Stimulated activated naive B cell treated with anti-CD40 and anti-IgM and Interleukin-4, amounts not matched to agents 10 μg/mL and 1 μg/mL and 100 μg/mL, for 72 hours (primary cell): ENCODE data around the gene ISCU.
A peak's percentile ranks its signal among the peaks of the same experiment; 100 is the strongest.

Experiments used
- ATAC-seq, 2 donors: fragments of 150-1000 bp; cut with Tn5 transposase; replicated peaks; 2 replicates each; pipeline ENCODE4 v1.10.0; 2021; ENCODE audit warnings: moderate library complexity in 1 of 2
- DNase-seq: peaks from one replicate; pipeline ENCODE4 v3.0.0; 2021
- H3K27ac Mint-ChIP-seq: one replicate; pipeline ENCODE4 v1.8.0; 2022; ENCODE audit warnings: mild to moderate bottlenecking, mixed read lengths
- H3K27me3 Mint-ChIP-seq, 2 donors: one replicate each; pipeline ENCODE4 v1.8.0; 2022; ENCODE audit warnings: mixed read lengths in 2 of 2
- H3K36me3 Mint-ChIP-seq, 2 donors: one replicate each; pipeline ENCODE4 v1.8.0; 2022; ENCODE audit warnings: mixed read lengths in 2 of 2, mild to moderate bottlenecking in 1 of 2
- H3K4me1 Mint-ChIP-seq, 2 donors: one replicate each; pipeline ENCODE4 v1.8.0; 2022; ENCODE audit warnings: mixed read lengths in 2 of 2, mild to moderate bottlenecking in 1 of 2
- H3K4me3 Mint-ChIP-seq, 2 donors: one replicate each; pipeline ENCODE4 v1.8.0; 2022; ENCODE audit warnings: mild to moderate bottlenecking in 2 of 2, mixed read lengths in 2 of 2, moderate library complexity in 1 of 2
- H3K9me3 Mint-ChIP-seq, 2 donors: one replicate each; pipeline ENCODE4 v1.8.0; 2022; ENCODE audit warnings: mixed read lengths in 2 of 2, mild to moderate bottlenecking in 1 of 2

ISCU gene

DNA sequence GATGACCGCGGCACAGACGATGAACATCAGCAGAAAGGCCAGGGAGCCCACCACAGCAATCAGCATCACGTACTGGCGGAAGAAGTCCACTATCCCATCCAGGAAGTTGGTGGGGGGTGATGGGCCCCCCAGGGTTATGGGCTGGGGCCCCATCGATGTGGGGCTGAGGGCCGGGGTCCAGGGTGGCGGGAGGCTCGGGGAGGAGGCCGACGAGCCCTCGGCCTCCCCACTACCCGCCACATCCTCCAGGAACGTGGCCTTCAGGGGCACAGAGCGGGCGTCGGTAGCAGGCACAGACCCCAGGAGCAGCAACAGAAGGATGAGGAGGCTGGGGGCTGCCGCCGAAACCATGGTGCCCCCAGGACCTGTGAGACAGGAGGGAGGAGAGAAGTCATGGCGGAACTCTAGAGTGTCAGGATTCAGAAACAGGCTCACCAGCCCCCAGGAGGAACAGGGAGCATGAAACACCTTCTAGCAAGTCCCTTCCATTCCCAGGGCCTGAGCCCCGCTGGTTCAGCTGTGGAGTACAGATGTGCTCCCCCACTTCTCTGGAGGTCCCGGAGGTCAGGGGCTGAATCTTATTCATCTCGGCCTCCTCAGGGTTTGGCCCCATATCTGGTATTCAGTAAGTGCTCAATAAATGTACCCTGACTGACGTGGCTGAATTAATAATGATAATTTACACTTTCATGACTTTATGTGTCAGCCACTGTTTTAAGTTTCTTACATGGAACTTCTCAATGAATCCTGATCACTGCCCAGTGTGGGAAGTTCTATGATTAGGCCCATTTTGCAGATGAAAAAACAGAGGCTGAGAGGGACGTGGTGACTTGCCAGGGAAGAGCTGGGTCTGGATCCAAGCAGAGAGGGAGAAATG is 29.9 kb downstream of the ISCU start:
- H3K27ac Mint-ChIP-seq, result no peak overlapping the region
- H3K36me3 Mint-ChIP-seq, result no peaks in the 10 kb centered on the region
- no peaks in the 10 kb centered on the region for H3K4me1 Mint-ChIP-seq
- ATAC-seq (no peak), DNase-seq (no peak)
- no peaks in the 10 kb centered on the region for H3K9me3 Mint-ChIP-seq
- H3K27me3 Mint-ChIP-seq, result peaks cover 0 to under 1% of the 10 kb centered on the region in 2 donors
- H3K4me3 Mint-ChIP-seq, result no peak overlapping the region

DNA sequence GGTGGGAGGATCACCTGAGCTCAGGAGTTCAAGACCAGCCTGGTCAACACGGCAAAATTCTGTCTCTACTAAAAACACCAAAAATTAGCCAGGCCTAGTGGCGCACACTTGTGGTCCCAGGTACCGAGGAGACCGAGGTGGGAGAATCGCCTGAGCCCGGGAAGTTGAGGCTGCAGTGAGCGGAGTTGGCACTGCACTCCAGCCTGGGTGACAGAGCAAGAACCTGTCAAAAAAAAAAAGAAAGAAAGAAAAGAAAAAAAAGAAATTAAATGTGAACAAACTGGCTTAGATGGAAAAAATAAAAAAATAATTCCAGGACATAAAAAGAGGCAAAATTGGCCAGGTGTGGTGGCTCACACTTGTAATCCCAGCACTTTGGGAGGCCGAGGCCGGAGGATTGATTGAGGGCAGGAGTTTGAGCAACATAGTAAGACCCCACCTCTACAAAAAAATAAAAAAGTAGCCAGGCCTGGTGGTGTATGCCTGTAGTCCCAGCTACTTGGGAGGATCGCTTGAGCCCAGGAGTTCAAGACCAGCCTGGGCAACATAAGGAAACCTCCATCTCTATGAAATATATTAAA is 32.0 kb downstream of the ISCU start:
- no peak overlapping the region for H3K4me3 Mint-ChIP-seq
- ATAC-seq (no peak), DNase-seq (no peak)
- H3K9me3 Mint-ChIP-seq, result no peaks in the 10 kb centered on the region
- H3K4me1 Mint-ChIP-seq, result peaks cover 2 to 9% of the 10 kb centered on the region in 2 donors
- H3K27ac Mint-ChIP-seq, result no peak overlapping the region
- H3K27me3 Mint-ChIP-seq, result peaks cover 0 to 3% of the 10 kb centered on the region in 2 donors
- no peaks in the 10 kb centered on the region for H3K36me3 Mint-ChIP-seq

GRCh38 chr12:108594960-108595710 is 32.7 kb downstream of the ISCU start:
- Mint-ChIP-seq H3K27me3 (peaks cover 0 to 3% of the 10 kb centered on the region in 2 donors), H3K36me3 (no peaks in the 10 kb centered on the region), H3K9me3 (no peaks in the 10 kb centered on the region), H3K4me3 (no peak overlapping the region), H3K27ac (no peak overlapping the region), H3K4me1 (peaks cover 2 to 9% of the 10 kb centered on the region in 2 donors)
- ATAC-seq, result no peak
- no peak for DNase-seq

DNA sequence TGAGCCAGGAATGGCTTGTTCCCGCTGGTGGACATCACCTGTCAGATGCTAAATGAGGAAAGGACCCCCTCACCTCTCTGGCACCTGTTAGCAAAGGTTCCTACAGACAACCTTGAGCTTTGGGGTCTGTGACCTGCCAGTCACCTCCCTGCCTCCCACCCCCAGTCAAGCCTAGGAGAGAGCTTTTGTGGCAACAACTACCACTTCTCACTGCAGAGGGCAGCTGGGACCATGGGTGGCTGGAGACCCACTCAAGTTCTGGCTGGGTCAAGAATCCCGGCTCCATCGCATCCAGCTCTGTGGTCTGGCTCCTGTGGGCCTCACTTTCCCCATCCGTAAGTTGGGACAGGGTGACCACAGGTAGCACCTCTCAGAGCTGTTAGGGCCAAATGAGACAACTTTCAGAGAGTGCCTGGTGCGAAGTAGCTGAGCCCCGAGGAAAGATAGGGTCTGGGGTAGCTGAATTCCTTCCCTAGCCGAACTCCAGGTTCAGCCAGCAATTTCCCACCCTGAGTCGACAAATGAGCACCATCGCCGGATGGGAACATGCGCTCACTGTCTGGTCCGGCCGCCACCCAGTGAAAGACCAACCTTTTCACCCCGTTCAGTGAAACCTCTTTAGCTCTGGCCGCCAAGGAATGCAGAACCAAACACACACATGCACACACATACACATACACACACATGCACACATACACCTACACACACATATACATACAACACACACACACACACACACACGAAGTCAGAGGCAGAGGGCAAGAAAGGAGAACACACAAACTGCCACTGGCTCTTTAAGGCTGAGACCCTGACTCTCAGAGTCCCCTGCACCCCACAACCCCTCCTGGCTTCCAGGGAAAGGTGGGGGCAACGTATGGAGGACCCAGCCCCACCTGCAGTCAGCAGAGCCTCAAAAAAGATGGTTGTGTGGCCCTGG is 33.6 kb downstream of the ISCU start:
- H3K27me3 Mint-ChIP-seq, result peaks cover 0 to 3% of the 10 kb centered on the region in 2 donors
- no peak overlapping the region for H3K27ac Mint-ChIP-seq
- no peaks in the 10 kb centered on the region for H3K36me3 Mint-ChIP-seq
- H3K9me3 Mint-ChIP-seq, result no peaks in the 10 kb centered on the region
- H3K4me3 Mint-ChIP-seq, result no peak overlapping the region
- DNase-seq (no peak), ATAC-seq (no peak)
- peaks cover 2 to 9% of the 10 kb centered on the region in 2 donors for H3K4me1 Mint-ChIP-seq

- Mint-ChIP-seq H3K4me3 (no peak overlapping the region), H3K9me3 (no peaks in the 10 kb centered on the region), H3K4me1 (peaks cover 4 to 9% of the 10 kb centered on the region in 2 donors), H3K27ac (no peak overlapping the region), H3K27me3 (peaks cover 0 to 3% of the 10 kb centered on the region in 2 donors), H3K36me3 (no peaks in the 10 kb centered on the region)
- ATAC-seq, result no peak
- DNase-seq, result no peak
Observed at GRCh38 chr12:108596854-108597558, 34.6 kb downstream of the ISCU start.

DNA sequence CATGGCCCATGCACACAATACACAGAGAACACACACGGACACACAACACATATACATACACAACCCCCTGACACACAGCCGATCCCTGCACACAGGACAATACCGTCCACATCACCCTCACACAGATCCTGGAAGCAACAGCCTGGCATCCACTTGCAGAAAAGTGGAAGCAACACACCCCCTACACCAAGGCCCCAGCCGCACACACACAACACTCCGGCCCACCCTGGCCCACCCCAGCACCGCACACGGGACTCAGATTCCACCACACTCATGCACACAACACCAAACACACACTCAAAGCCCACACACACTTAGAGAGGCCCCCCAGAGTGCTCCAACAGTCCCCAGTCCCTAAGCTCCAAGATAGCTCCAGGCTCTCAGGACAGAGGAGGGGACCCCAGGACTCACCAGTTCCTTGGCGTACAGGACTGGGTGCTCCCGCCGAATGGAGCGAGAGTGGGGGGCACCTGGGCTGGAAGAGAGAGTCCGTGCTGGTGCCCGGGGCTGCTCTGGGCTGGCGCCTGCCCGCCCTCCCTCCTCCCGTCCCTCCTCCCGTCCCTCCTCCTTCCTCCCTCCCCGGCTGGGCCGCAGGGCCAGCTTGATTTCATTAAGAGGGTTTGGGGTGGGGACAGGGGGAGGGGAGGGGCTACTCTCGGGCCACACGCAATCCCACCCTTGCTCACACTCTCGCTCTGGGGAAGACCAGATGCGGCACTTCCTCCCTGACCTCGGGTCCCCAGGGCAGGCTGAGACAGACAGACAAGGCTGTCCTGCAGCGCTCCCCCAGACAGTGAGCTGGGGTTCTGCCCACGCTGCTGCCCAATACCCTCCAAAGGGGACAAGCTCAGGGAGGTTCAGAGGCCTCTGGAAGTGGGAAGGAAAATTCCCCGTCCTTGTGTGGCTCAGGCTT is 35.4 kb downstream of the ISCU start, which contains the start of gene TMEM119:
TMEM119 (minus strand) TSS at position 526 of the 913 bp plus-strand sequence. CDS start 5,701 bp downstream, outside the sequence.
- Mint-ChIP-seq H3K27ac (peak within 1 kb of the TSS; percentile 43), H3K4me1 (peaks cover 4 to 9% of the 10 kb centered on the region in 2 donors), H3K4me3 (no peak within 1 kb of the TSS), H3K27me3 (peaks cover 0 to 3% of the 10 kb centered on the region in 2 donors), H3K36me3 (no peaks in the 10 kb centered on the region), H3K9me3 (no peaks in the 10 kb centered on the region)
- ATAC-seq (peak; percentile 38 to 59), DNase-seq (no peak)

DNA sequence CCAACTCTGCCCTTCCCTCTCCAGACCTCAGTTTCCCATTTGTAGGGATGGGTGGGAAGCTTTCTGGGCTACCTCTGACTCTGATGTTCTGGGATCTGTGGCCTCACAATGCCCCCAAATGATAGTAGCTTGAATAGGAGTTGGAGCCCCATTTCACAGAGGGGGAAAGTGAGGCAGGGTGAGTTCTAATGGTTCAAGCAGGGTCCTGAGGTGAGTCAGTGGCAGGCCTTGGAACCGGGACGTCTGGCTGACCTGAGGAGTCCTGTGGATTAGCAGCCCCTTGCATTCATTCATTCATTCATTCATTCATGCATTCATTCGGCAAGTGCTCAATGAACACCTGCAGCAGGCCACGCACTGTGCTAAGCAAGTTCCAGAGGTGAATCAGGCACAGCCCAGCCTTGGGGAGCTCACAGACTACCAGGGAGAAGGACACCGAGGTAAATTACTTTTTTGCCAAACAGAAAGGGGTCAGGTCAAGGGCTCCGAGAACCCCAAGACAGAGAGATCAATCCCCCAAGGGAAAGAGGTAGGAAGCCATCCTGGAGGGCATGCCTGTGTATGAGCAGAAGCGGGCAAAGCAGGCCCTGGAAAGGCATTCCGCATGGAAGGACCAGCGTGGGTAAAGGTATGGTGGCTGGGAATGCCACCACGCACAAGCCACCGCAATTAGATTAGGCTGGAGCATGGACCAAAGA is 36.3 kb downstream of the ISCU start:
- H3K36me3 Mint-ChIP-seq, result no peaks in the 10 kb centered on the region
- H3K9me3 Mint-ChIP-seq, result no peaks in the 10 kb centered on the region
- H3K27me3 Mint-ChIP-seq, result peaks cover 0 to 3% of the 10 kb centered on the region in 2 donors
- H3K4me1 Mint-ChIP-seq, result peaks cover 4 to 9% of the 10 kb centered on the region in 2 donors
- no peak for ATAC-seq
- no peak overlapping the region for H3K4me3 Mint-ChIP-seq
- no peak for DNase-seq
- no peak overlapping the region for H3K27ac Mint-ChIP-seq

- no peak for DNase-seq
- Mint-ChIP-seq H3K36me3 (no peaks in the 10 kb centered on the region), H3K9me3 (no peaks in the 10 kb centered on the region), H3K27me3 (peaks cover 0 to 3% of the 10 kb centered on the region in 2 donors), H3K27ac (no peak overlapping the region), H3K4me3 (no peak overlapping the region), H3K4me1 (peaks cover 4 to 9% of the 10 kb centered on the region in 2 donors)
- ATAC-seq, result no peak
Observed at GRCh38 chr12:108599541-108599940, 37.1 kb downstream of the ISCU start.

DNA sequence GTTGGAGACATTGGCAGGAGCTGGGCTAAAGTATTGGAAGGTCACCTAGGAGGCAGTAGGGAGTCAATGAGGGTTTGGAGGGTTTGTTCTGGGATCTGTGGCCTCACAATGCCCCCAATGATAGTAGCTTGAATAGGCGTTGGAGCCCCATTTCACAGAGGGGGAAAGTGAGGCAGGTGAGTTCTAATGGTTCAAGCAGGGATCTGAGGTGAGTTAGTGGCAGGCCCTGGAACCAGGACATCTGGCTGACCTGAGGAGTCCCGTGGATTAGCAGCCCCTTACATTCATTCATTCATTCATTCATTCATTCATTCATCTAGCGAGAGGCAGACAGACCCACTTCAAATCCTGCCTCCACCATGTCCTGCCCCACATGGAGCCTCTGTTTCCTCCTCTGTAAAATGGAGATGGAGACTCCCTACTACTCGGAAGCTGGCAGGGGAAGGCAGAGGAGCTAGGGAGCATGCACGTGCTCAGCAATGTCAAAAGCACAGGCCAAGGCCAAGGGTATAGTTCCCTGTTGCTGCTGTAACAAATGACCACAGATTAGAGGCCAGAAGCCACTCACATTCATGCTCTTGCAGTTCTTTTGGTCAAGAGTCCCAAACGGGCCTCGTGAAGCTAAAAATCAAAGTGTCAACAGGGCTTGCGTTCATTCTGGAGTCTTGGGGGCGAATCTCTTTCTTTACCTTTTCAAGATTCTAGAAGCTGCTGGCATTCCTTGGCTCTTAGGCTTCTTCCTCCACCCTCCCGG is 37.7 kb downstream of the ISCU start:
- Mint-ChIP-seq H3K36me3 (no peaks in the 10 kb centered on the region), H3K27ac (no peak overlapping the region), H3K4me1 (peaks cover 4 to 12% of the 10 kb centered on the region in 2 donors), H3K4me3 (no peak overlapping the region), H3K27me3 (peaks cover 3 to 5% of the 10 kb centered on the region in 2 donors), H3K9me3 (no peaks in the 10 kb centered on the region)
- DNase-seq (no peak), ATAC-seq (no peak)

GRCh38 chr12:108600702-108601007 is 38.3 kb downstream of the ISCU start:
- H3K4me3 Mint-ChIP-seq, result no peak overlapping the region
- no peak overlapping the region for H3K27ac Mint-ChIP-seq
- H3K4me1 Mint-ChIP-seq, result peaks cover 8 to 17% of the 10 kb centered on the region in 2 donors
- no peaks in the 10 kb centered on the region for H3K36me3 Mint-ChIP-seq
- ATAC-seq (no peak), DNase-seq (no peak)
- peaks cover 8 to 10% of the 10 kb centered on the region in 2 donors for H3K27me3 Mint-ChIP-seq
- H3K9me3 Mint-ChIP-seq, result peaks cover 0 to 3% of the 10 kb centered on the region in 2 donors

DNA sequence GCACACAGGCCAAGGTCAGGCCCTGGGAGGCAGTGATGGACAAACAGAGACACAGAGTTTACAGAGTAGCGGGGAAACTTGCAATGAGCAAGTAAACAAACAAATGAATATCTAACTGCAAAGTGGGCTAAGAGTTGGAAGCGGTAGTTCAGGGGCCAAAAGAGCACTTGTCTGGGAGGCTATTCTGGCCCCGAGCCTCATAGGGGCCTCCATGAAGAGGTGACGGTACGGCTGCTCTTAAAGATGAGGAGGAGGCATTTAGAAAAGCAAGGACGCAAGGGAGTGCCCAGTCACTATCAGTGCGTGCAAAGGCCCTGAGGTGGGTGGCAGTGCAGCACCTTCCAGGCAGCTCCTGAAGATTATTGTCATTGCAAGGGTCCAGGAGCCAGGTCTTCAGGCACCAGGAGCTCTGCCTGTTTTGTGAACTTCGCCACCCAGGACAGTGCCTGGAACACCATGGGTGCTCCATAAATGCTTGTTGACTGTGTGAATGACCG is 39.9 kb downstream of the ISCU start:
- no peak for ATAC-seq
- H3K27ac Mint-ChIP-seq, result no peak overlapping the region
- H3K4me3 Mint-ChIP-seq, result no peak overlapping the region
- no peak for DNase-seq
- H3K36me3 Mint-ChIP-seq, result no peaks in the 10 kb centered on the region
- H3K4me1 Mint-ChIP-seq, result peaks cover 12 to 22% of the 10 kb centered on the region in 2 donors
- peaks cover 11 to 13% of the 10 kb centered on the region in 2 donors for H3K27me3 Mint-ChIP-seq
- peaks cover 0 to 3% of the 10 kb centered on the region in 2 donors for H3K9me3 Mint-ChIP-seq
